HEK293T (cell line): Measurements from ENCODE around the gene NNMT.

ENCODE experiments used
- ARNT ChIP-seq: fragments of 450-650 bp; IDR thresholded peaks from 2 replicates; pipeline ENCODE4 v1.6.1; 2017; ENCODE audit warnings: mild to moderate bottlenecking
- BHLHE40 ChIP-seq: fragments of 450-650 bp; IDR thresholded peaks from 2 replicates; pipeline ENCODE4 v1.6.1; 2016; ENCODE audit warnings: mild to moderate bottlenecking, moderate library complexity, borderline replicate concordance
- CTBP1 ChIP-seq: fragments of 450-650 bp; IDR thresholded peaks from 2 replicates; pipeline ENCODE4 v1.6.1; 2016; ENCODE audit warnings: borderline replicate concordance
- ELF4 ChIP-seq: fragments of 450-650 bp; IDR thresholded peaks from 2 replicates; pipeline ENCODE4 v1.6.1; 2017; ENCODE audit warnings: antibody characterized with exemption
- FOXA1 ChIP-seq: fragments of 450-650 bp; IDR thresholded peaks from 2 replicates; pipeline ENCODE4 v1.6.1; 2016; ENCODE audit warnings: mild to moderate bottlenecking
- FOXM1 ChIP-seq: fragments of 450-650 bp; IDR thresholded peaks from 2 replicates; pipeline ENCODE4 v1.6.1; 2017; ENCODE audit warnings: mild to moderate bottlenecking, borderline replicate concordance
- HDGF ChIP-seq: fragments of 450-650 bp; IDR thresholded peaks from 2 replicates; pipeline ENCODE4 v1.6.1; 2017; ENCODE audit warnings: antibody characterized with exemption, borderline replicate concordance
- LEF1 ChIP-seq: fragments of 450-650 bp; IDR thresholded peaks from 2 replicates; pipeline ENCODE4 v1.6.1; 2017; ENCODE audit warnings: mild to moderate bottlenecking, borderline replicate concordance
- NFRKB ChIP-seq: fragments of 450-650 bp; IDR thresholded peaks from 2 replicates; pipeline ENCODE4 v1.6.1; 2016; ENCODE audit warnings: mild to moderate bottlenecking, moderate library complexity
- SP1 ChIP-seq: fragments of 450-650 bp; IDR thresholded peaks from 2 replicates; pipeline ENCODE4 v1.6.1; 2017
- TARDBP ChIP-seq: fragments of 450-650 bp; IDR thresholded peaks from 2 replicates; pipeline ENCODE4 v1.6.1; 2016

DNA sequence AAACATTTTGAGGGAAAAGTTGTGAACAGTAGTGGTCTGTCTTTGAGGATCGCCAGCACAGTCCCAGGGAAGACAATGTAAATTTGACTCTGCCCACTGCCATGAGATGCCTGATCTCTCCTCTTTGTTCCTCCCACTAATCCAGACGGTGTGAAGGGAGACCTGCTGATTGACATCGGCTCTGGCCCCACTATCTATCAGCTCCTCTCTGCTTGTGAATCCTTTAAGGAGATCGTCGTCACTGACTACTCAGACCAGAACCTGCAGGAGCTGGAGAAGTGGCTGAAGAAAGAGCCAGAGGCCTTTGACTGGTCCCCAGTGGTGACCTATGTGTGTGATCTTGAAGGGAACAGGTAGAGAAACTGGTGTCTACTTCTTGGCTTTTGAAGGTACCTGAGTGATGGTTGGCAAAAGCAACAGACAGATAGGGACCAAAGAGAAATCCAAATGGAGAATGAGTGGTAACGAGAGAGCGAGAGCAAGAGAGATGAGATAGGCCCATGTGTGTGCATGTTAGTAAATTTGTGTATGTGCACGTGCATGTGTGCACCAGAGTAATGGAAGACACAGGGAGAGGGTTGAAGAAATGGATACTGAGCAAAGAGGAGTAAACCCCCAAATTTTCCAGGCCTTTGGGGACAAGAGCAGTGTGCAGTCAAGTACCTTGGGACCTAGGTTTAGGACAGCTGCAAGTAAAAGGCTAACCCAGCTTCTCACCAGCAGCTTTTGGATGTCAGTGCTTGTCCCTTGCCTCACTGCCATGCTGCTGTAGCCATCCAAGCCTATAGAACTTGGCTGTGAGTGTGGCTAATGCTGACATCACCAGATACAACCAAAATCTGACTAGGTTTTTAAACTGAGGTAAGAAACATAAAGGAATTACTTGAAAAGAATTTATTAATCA lies 1.9 kb downstream of the NNMT start:
- TF ChIP-seq ARNT: no peak
- TF ChIP-seq FOXA1: no peak
- TF ChIP-seq ELF4: no peak
- no peak for TF ChIP-seq SP1
- no peak for TF ChIP-seq FOXM1
- no peak for TF ChIP-seq HDGF
- no peak for TF ChIP-seq NFRKB
- no peak for TF ChIP-seq LEF1
- TF ChIP-seq CTBP1: no peak
- TF ChIP-seq BHLHE40: no peak
- no peak for TF ChIP-seq TARDBP
